ENCODE measurements around the gene PPM1A.
"Not testable (repeated sequence)": the region's sequence is repeated elsewhere in the genome, so short reads cannot be mapped to it uniquely, and the experiment has no call there.

Gene PPM1A

DNA sequence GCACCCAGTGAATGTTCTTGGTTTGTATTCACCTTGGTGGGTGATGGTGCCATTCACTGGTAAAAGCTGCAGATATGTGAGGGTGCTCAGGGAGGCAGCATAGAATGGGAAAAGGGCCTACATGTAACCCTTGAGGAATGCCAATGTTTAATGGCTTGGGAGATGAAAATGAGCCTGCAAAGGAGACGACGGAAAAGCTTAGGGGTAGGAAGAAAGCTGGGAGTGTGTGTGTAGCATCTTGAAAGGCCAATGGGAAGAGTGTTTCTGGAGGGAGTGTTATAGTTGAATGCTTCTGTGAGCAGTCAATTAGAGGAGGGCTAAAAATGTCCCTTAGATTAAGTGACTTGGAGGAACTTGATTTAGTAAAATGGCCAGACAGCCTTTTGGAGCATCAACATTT lies 24.9 kb downstream of the PPM1A start:
- no peak for DNase-seq

GRCh38 chr14:60274448-60274847 lies 25.4 kb downstream of the PPM1A start:
- DNase-seq: no peak

DNA sequence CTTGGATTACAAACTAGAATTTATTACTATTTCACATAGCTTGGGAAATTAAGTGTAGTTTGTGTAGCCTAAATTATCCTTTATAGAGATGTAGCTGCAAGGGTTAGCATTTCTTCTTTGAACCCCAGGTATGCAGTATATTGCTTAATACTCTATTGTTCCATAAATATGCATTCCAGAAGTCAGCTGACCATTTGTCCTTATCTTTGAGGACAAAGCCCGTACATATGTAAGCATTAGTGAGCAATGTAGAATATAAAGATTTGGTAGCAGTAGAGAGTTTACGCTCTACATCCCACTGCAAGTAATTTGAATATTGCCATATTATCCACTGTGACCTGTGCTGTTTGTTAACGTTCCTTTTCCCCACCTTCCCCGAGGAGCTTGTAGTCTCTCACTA lies 26.9 kb downstream of the PPM1A start:
- peak; percentile 51 for DNase-seq

- DNase-seq: no peak
Observed at GRCh38 chr14:60276347-60276746, 27.3 kb downstream of the PPM1A start.

GRCh38 chr14:60277605-60278190 lies 28.7 kb downstream of the PPM1A start:
- no peak for DNase-seq

GRCh38 chr14:60278350-60278749 lies 29.3 kb downstream of the PPM1A start:
- DNase-seq: no peak

DNA sequence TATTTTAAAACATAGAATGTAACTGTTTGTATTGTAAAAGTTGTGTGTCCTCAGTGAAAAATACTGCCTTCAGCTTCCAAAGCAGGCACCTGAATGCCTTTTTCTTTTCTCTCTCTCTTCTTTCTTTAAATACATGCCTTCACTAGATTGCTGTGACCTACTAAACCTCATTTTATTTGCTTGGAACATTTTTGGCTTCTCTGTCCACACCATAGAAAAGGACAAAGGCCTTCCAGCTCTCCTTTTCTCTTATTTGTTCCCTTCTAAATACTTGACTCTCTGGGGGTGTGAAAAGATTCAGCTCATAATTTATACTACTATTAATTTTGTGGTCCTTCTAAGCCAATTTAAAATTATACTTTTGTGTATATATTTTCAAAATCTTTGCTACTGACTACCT lies 38.4 kb downstream of the PPM1A start:
- no peak for DNase-seq

DNA sequence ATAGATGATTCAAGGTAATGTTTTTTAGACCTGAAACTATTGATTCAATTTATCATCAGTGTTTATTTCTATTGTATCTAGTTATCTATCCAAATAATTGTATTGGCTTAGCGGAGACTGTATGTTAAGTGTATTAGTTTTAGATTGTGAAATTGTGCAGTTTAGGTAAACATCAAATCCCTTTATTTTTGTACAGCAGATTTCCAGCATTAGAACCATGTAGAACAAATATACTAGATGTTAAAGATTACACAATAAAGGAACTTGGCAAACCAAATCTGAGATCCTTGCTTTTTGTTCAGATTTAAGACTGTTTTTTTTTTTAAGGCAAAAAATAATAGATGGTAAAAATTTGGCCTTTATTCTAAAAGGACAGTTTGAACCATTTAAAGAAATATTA lies 39.3 kb downstream of the PPM1A start:
- DNase-seq: no peak

DNA sequence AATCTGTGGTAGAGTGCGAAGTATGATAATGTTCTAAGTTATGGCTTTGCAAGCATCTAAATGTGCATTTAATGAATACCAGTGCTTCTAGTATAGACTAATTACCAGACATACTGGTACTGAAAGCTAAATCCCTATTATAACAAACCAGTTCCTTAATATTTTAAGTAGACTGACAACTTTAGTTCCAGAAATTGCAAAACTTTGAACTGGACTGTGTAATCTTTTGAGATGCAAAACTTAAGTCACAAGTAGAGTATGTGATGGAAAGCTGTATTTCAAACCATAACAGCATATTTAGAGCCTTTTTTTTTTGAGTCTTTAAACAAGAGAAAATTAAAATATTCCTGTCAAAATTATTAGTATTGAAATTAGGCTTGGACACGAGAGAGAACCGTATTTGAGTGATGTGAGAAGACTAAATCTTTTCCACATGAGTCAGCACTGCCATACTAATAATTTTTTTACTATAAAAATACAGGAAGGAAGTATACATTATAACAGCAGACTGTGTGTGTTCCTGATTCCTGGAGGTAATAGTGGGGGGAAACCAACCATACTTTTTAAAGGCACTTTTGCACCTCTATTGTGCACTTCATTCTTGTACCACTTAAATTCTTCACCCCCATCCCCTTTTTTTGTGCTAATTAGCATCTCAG lies 45.5 kb downstream of the PPM1A start:
- DNase-seq: no peak

GRCh38 chr14:60300019-60300418 lies 51.0 kb downstream of the PPM1A start:
- no peak for DNase-seq

GRCh38 chr14:60301685-60302084 lies 52.7 kb downstream of the PPM1A start:
- no peak for DNase-seq

GRCh38 chr14:60302663-60303062 lies 53.6 kb downstream of the PPM1A start:
- DNase-seq: no peak

GRCh38 chr14:60303745-60304144 lies 54.7 kb downstream of the PPM1A start:
- no peak for DNase-seq

DNA sequence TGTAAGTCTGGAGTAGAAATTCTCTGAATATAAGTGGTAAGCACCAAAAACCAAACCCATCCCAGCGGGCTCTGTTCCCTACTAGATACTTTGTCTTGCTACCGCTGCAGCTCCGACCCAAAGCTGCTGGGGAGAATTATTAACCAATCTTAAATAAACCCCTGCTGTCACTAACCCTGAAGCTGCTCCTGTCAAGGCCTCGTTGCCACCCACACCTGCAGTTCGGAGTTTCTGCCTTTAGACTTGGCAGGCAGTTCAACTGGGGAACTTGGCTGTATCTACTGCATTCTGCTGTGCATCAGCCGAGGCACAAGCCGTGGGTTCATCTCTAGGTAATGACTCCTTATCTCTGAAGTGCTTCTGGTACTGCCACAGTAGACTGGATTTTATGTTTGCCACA lies 55.5 kb downstream of the PPM1A start:
- no peak for DNase-seq

DNA sequence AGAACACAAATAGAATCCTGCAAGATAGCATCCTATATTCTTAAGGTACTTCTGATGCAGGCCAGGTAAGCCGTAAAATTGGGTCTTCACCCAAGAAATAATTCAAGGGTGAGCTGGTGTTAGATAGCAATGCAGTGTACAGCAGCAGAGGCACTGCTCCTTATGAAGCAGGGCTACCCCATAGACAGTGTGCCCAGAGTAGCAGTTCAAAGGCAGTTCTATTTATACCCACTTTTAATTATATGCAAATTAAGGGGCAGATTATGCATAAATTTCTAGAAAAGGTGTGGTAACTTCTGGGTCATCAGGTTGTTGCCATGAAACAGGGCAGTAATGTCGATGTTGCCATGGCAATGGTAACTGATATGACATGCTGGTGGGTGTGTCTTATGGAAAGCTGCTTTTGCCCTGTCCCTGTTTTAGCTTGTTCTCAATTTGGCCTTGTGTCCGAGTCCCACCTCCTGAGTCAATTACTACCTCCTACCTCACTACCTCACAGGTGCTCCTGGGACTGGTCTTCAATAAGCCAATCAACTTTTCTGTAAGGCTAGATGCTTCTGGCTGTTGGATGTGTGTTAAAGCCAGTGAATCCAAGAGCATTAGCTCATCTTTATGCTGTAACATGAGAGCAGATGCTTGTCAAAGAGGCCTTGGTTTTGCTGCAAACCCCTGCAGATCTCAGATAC lies 61.0 kb downstream of the PPM1A start:
- DNase-seq: peak; percentile 74

DNA sequence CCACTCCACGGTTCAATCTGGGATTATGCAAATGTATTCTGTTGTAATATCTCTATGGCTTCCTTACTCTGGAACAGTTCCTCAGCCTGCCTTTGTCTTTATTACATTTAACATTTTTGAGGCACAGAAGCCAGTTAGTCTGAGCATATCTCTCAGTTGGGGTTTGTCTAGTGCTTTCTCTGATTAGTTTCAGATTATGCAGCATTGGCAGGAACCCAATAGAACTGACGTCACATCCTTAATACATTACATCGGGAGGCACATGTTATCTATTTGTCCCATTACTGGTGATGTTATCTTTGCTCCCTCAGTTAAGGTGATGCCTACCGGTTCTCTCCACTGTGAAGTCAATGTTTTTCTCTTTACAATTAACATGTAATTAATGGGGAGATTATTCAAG lies 62.4 kb downstream of the PPM1A start:
- no peak for DNase-seq

GRCh38 chr14:60313093-60313492 lies 64.1 kb downstream of the PPM1A start:
- DNase-seq: no peak

- DNase-seq: no peak
Observed at GRCh38 chr14:60315196-60315990, 66.4 kb downstream of the PPM1A start.

DNA sequence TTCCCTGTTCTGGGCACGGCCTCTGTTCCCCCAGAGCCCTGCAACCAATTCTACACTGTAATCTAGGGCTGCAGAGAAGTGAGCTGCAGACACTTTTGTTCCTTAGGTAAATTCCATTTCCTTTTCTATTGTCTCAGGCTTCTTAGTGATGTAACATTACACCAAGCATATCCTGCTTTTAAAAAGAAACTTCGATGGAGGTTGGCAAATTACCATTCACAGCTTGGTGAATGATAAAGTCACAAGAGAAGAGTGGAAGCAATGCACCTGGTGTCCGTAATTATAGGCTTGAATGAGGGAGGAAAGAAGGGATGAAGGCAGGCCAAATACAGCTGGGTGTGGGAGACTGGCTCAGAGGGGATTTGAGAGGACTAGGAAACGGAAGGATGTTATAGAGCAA lies 68.6 kb downstream of the PPM1A start:
- no peak for DNase-seq

GRCh38 chr14:60320860-60321259 lies 71.8 kb downstream of the PPM1A start:
- DNase-seq: not testable (repeated sequence)

- no peak for DNase-seq
Observed at GRCh38 chr14:60323199-60323896, 74.3 kb downstream of the PPM1A start.

GRCh38 chr14:60324837-60325236 lies 75.8 kb downstream of the PPM1A start:
- DNase-seq: no peak

DNA sequence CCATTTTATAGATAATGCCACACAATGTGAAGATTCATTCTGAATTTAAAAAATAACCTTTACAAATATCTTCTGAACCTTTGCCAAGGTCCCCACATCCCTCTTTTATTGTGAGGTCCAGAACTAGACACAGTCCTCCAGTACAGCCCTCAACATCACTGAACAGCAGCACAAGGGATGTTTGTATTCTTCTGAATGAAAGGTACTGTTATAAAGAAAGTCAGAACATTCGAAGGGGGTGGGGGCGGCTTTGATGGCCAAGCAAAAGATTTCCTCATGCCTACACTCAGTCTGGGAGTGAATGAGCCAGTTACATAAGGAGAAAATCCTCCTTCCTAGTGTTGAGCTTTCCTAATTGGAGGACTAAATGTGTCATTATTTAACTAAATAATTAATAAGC lies 77.3 kb downstream of the PPM1A start:
- DNase-seq: no peak

All from NCI-H526 treated with DMSO at 0.1 percent for 48 hours (cell line).